ENCODE measurements around the gene WNT3. TPM values are rescaled to one million over a fixed set of nuclear protein-coding genes. Genes with fewer than 3 reads are reported as not detected.

Gene WNT3
- total RNA-seq (2022; extraction: Qiagen RNA extraction), result 3.9 to 4.7 TPM (median 4.4 TPM) in 5 replicates

GRCh38 chr17:46818316-46818928, at the start of gene WNT3:
TSS of gene WNT3 (minus strand) at chr17:46818692. CDS start at chr17:46818597, 95 bp downstream.

GRCh38 chr17:46851029-46851741, 32.7 kb upstream of the WNT3 start, which contains the start of gene WNT9B:
TSS of gene WNT9B (plus strand) at chr17:46851583. CDS start at chr17:46851639, 56 bp downstream.

Other genes starting within 250 kb of the WNT3 start
- gene ARL17A, start 239.0 kb downstream of the WNT3 start, total RNA-seq (2022; extraction: Qiagen RNA extraction), result 3.1 to 4.8 TPM (median 3.8 TPM) in 5 replicates
- 17.9 to 22.8 TPM (median 19.3 TPM) in 5 replicates for gene NSF, start 228.0 kb downstream of the WNT3 start, total RNA-seq (2022; extraction: Qiagen RNA extraction)
- gene WNT9B, start 32.9 kb upstream of the WNT3 start, total RNA-seq (2022; extraction: Qiagen RNA extraction), result not detected in 5 replicates
- gene GOSR2, start 104.5 kb upstream of the WNT3 start, total RNA-seq (2022; extraction: Qiagen RNA extraction), result 33.4 to 39.7 TPM (median 38.0 TPM) in 5 replicates
- 0.40 to 0.81 TPM (median 0.68 TPM) in 5 replicates for gene RPRML, start 160.6 kb upstream of the WNT3 start, total RNA-seq (2022; extraction: Qiagen RNA extraction)